GM20000 (cell line): Measurements from ENCODE around the gene CDK3.
"Not testable (repeated sequence)": the region's sequence is repeated elsewhere in the genome, so short reads cannot be mapped to it uniquely, and the experiment has no call there.

Experiments used
- DNase-seq: peaks from one replicate; pipeline ENCODE4 v3.0.0; 2012; ENCODE audit warnings: low spot score
- CTCF ChIP-seq: IDR thresholded peaks from 2 replicates; pipeline ENCODE4 v1.5.1; 2012; ENCODE audit warnings: mild to moderate bottlenecking, control low read depth; ENCODE audit errors: extremely low read depth, missing control alignments

The CDK3 gene

GRCh38 chr17:76034428-76035350 is 34.0 kb downstream of the CDK3 start:
- TF ChIP-seq CTCF, result no peak
- no peak for DNase-seq

DNA sequence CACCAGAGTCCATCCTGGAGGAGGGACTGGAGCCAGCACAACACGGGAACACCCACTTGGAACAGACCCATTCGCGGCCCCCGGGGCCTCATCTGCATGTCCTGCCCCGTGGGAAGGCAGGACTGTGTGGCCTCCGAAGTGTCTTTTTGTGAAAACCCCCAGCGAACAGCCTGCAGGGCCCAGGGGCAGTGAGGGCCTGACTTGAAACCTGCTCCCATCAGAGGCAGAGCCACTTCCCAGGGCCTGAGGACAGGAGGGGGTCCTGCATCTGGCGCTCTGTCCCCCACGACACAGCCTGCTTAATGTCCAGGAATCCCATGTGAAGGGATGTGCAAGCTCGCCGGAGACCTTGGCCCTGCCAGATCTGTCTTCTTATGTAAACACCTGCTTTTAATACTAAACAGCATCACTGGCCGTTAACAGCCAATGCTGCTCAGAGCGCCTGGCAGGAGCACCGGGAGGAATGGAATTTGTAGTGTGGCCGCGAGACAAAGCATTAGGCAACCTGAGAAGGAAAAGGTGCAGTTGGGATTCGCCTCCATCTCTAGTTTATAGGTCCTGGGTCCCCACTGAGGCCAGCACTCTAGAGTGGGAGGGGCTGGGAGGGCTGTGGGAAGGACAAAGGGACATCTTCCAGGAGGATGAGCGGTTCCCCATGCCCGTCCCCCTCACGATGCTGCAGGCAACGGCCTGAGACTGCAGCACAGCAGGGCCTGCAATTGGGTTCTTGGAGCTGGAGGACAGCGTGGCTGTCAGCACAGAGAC is 36.0 kb downstream of the CDK3 start:
- TF ChIP-seq CTCF, result no peak
- DNase-seq, result no peak

DNA sequence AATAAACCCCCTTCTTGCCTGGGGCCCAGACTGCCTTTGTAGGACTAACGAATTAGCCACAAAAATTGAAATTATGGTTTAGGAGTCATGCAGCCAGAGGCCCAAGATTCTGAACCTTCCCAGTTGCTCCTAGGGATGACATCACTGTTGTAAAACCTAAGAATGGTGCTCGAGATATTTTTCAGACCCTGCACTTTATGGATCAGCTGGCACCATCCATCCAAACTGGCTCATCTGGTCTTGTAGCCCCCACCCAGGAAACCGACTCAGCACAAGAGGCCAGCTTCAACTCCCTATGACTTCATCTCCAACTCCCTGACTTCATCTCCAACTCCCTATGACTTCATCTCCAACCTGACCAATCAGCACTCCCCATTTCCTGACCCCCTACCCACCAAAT is 37.4 kb downstream of the CDK3 start:
- TF ChIP-seq CTCF, result no peak
- DNase-seq, result no peak

- TF ChIP-seq CTCF, result no peak
- DNase-seq, result no peak
These were observed 38.5 kb downstream of the CDK3 start for GRCh38 chr17:76039121-76039520.

- TF ChIP-seq CTCF, result no peak
- no peak for DNase-seq
These were observed 39.7 kb downstream of the CDK3 start for GRCh38 chr17:76040376-76040775.

DNA sequence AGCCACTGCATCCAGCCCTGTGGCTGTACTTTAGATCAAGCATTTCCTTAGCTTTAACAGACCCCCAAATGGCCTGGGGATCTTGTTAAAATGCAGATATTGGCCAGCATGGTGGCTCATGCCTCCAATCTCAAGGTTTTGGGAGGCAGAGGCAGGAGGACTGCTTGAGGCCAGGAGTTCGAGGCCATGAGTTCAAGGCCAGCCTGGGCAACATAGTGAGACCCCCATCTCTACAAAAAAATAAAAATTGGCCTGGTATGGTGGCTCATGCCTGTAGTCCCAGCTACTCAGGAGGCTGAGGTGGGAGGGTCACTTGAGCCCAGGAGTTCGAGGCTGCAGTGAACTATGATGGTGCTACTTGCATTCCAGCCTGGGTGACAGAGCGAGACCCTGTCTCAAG is 42.2 kb downstream of the CDK3 start:
- not testable (repeated sequence) for DNase-seq

GRCh38 chr17:76044475-76045007 is 43.9 kb downstream of the CDK3 start:
- not testable (repeated sequence) for DNase-seq

DNA sequence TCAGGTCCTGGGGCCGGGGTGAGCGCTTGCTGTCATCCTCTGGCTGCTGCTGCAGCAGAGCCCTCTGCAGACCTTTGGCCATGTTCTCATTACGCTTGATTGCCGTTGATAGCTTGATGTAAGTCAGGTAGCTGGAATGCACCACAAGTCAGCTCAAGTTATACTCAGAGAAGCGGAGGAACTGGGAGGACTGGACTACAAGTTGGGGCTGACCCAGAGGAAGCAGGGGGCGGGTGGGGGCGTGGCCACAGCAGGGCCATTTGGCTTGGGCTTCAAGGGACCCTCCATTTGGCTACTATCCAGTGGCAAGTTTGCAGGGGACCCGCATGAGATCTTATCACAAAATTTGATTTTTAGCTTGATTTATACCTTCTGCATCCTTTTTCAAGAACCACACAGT is 45.4 kb downstream of the CDK3 start:
- TF ChIP-seq CTCF, result no peak
- DNase-seq, result no peak
